CD4-positive, alpha-beta T cell (primary cell): ENCODE data around the gene ZMAT5. TPM values are rescaled to one million over a fixed set of nuclear protein-coding genes. Genes with fewer than 3 reads are reported as not detected.

Experiments used
- ATAC-seq: fragments of 200-7000 bp; cut with Tn5 transposase; one replicate; pipeline ENCODE4 v1.10.0; 2022; ENCODE audit warnings: mild to moderate bottlenecking; ENCODE audit not compliant: poor library complexity
- CTCF ChIA-PET: fragments of 350-600 bp; sonication (Branson Sonifier 250); formaldehyde crosslinking; loops from one replicate; lab custom pipeline; 2021; ENCODE audit warnings: antibody characterized with exemption, inconsistent platforms; lab: Charles Lee
- POLR2A ChIA-PET: fragments of 350-600 bp; sonication (Branson Sonifier 250); formaldehyde crosslinking; loops from one replicate; lab custom pipeline; 2021; ENCODE audit warnings: antibody characterized with exemption, inconsistent platforms; lab: Charles Lee
- DNase-seq, 14 experiments: peaks; one replicate each; pipeline ENCODE4 v3.0.0-alpha.2; 2013 to 2020; ENCODE audit warnings: mixed read lengths in 2 of 14
- H3K27ac ChIP-seq, 2 donors: one replicate each; pipeline versions ENCODE4 v1.5.1 to v1.7.0; 2013; ENCODE audit warnings: low read length in 2 of 2, low read depth in 1 of 2, mild to moderate bottlenecking in 1 of 2
- H3K27me3 ChIP-seq, 2 experiments: 1 replicate in 1 of 2; 2 replicates in 1 of 2; pipeline versions ENCODE4 v1.6.1 to v1.7.0; 2013; ENCODE audit warnings: low read length in 2 of 2, control low read depth in 1 of 2, mild to moderate bottlenecking in 1 of 2, moderate library complexity in 1 of 2; ENCODE audit not compliant: insufficient read depth in 2 of 2, control insufficient read depth in 1 of 2
- H3K36me3 ChIP-seq: one replicate; pipeline ENCODE4 v1.6.1; 2013; ENCODE audit warnings: low read length, control low read depth; ENCODE audit not compliant: insufficient read depth
- H3K4me1 ChIP-seq: one replicate; pipeline ENCODE4 v1.6.1; 2013; ENCODE audit warnings: low read length, control low read depth; ENCODE audit not compliant: insufficient read depth
- H3K4me3 ChIP-seq: one replicate; pipeline ENCODE4 v1.5.1; 2013; ENCODE audit warnings: mild to moderate bottlenecking, low read length, moderate library complexity
- H3K9me3 ChIP-seq, 2 experiments: 1 replicate in 1 of 2; 2 replicates in 1 of 2; pipeline versions ENCODE4 v1.6.1 to v1.7.0; 2013; ENCODE audit warnings: low read length in 2 of 2, mild to moderate bottlenecking in 2 of 2, control low read depth in 1 of 2, moderate library complexity in 1 of 2; ENCODE audit not compliant: control insufficient read depth in 1 of 2, insufficient read depth in 1 of 2
- H3K27ac Mint-ChIP-seq: one replicate; pipeline ENCODE4 v1.8.0; 2020; ENCODE audit warnings: mixed read lengths
- H3K27me3 Mint-ChIP-seq: one replicate; pipeline ENCODE4 v1.8.0; 2021; ENCODE audit warnings: mixed read lengths
- H3K36me3 Mint-ChIP-seq: one replicate; pipeline ENCODE4 v1.8.0; 2021; ENCODE audit warnings: low read depth, mixed read lengths
- H3K4me1 Mint-ChIP-seq: one replicate; pipeline ENCODE4 v1.8.0; 2021; ENCODE audit warnings: low read depth, mixed read lengths
- H3K4me3 Mint-ChIP-seq: one replicate; pipeline ENCODE4 v1.8.0; 2020; ENCODE audit warnings: mild to moderate bottlenecking, mixed read lengths
- H3K9me3 Mint-ChIP-seq: one replicate; pipeline ENCODE4 v1.8.0; 2020; ENCODE audit warnings: mixed read lengths
- intact Hi-C, 2 experiments: fragments of 100-400 bp; cut with DNase I in 1 of 2; cut with micrococcal nuclease in 1 of 2; formaldehyde crosslinking; loops; one replicate each; pipeline versions ENCODE4 v1.15.1 to v1.9.0; 2023 to 2025; cut with DNase I, micrococcal nuclease
- total RNA-seq, 174 experiments: library from RNA in 2 of 174; stranded (reverse) in 2 of 174; gene quantifications; one replicate each; pipeline ENCODE4 v1.2.3 and lab custom pipeline; 2021 to 2026
- TF ChIP-seq, protein P1 (sequence below): fragments of 200-600 bp; IDR thresholded peaks from one replicate; pipeline ENCODE4 v1.8.0; 2022; ENCODE audit warnings: antibody characterized with exemption, mild to moderate bottlenecking

ZMAT5 gene
- total RNA-seq, 2 experiments from 2014 or later = 5.6 to 6.6 TPM

DNA sequence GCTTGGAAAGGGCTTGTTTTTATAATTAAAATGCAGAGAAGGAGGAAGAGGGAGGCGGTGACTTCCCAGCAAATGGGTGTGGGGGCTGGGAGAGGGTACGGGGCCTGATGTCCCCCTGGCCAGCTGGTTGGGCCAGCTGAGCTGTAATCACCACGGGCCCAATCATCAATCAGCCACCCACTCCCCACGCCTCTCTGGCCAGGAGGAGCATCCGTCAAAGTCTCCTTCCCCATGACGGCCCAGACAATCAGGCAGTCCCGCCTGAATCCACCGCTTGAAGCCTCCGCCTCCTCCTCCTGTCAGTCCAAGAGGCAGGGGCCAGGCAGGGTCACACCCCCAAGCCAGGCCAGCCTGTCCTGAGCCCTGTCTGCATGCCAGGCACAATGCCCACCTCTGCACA is 60.3 kb downstream of the ZMAT5 start:
- no peak overlapping the region for H3K27ac ChIP-seq

GRCh38 chr22:29705651-29706050 is 61.2 kb downstream of the ZMAT5 start:
- H3K9me3 ChIP-seq = no peaks in the 10 kb centered on the region
- H3K4me1 Mint-ChIP-seq = peaks cover 14% of the 10 kb centered on the region
- no peak overlapping the region for H3K27ac Mint-ChIP-seq
- H3K27me3 ChIP-seq = peaks cover 0 to 8% of the 10 kb centered on the region in 2 experiments
- no peak overlapping the region for H3K4me3 ChIP-seq
- TF ChIP-seq, protein P1, sequence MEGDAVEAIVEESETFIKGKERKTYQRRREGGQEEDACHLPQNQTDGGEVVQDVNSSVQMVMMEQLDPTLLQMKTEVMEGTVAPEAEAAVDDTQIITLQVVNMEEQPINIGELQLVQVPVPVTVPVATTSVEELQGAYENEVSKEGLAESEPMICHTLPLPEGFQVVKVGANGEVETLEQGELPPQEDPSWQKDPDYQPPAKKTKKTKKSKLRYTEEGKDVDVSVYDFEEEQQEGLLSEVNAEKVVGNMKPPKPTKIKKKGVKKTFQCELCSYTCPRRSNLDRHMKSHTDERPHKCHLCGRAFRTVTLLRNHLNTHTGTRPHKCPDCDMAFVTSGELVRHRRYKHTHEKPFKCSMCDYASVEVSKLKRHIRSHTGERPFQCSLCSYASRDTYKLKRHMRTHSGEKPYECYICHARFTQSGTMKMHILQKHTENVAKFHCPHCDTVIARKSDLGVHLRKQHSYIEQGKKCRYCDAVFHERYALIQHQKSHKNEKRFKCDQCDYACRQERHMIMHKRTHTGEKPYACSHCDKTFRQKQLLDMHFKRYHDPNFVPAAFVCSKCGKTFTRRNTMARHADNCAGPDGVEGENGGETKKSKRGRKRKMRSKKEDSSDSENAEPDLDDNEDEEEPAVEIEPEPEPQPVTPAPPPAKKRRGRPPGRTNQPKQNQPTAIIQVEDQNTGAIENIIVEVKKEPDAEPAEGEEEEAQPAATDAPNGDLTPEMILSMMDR = no peak
- ChIA-PET CTCF (interaction anchor here (0.6 kb wide), 1 partner anchor 16 kb away, joined by 4 read pairs; no protein-coding TSS in a partner anchor), POLR2A (no interaction called here)
- intact Hi-C loops = no loop called here
- no peaks in the 10 kb centered on the region for H3K36me3 ChIP-seq
- no peak overlapping the region for H3K27ac ChIP-seq
- H3K4me1 ChIP-seq = peaks cover 19% of the 10 kb centered on the region
- H3K27me3 Mint-ChIP-seq = peaks cover 8% of the 10 kb centered on the region
- no peaks in the 10 kb centered on the region for H3K36me3 Mint-ChIP-seq
- ATAC-seq (no peak), DNase-seq (no peak)
- H3K9me3 Mint-ChIP-seq = no peaks in the 10 kb centered on the region
- no peak overlapping the region for H3K4me3 Mint-ChIP-seq

More for the DNA sequence above, 60.3 kb downstream of the ZMAT5 start:
- H3K9me3 ChIP-seq = no peaks in the 10 kb centered on the region
- POLR2A ChIA-PET = no interaction called here
- intact Hi-C loops = no loop called here
- no peaks in the 10 kb centered on the region for H3K36me3 Mint-ChIP-seq
- no peaks in the 10 kb centered on the region for H3K9me3 Mint-ChIP-seq
- TF ChIP-seq, protein P1 = no peak
- ATAC-seq = no peak
- peaks cover 10% of the 10 kb centered on the region for H3K4me1 ChIP-seq
- H3K27me3 ChIP-seq = peaks cover 0 to 8% of the 10 kb centered on the region in 2 experiments
- peaks cover 9% of the 10 kb centered on the region for H3K27me3 Mint-ChIP-seq
- no peaks in the 10 kb centered on the region for H3K36me3 ChIP-seq
- no peak overlapping the region for H3K4me3 Mint-ChIP-seq
- H3K27ac Mint-ChIP-seq = no peak overlapping the region
- no peak overlapping the region for H3K4me3 ChIP-seq
- H3K4me1 Mint-ChIP-seq = peaks cover 6% of the 10 kb centered on the region
- no peak for DNase-seq
- CTCF ChIA-PET = interaction anchor here (0.6 kb wide), 1 partner anchor 17 kb away, joined by 4 read pairs; no protein-coding TSS in a partner anchor

- no peak for ATAC-seq
- Mint-ChIP-seq H3K9me3 (no peaks in the 10 kb centered on the region), H3K27me3 (peaks cover 8% of the 10 kb centered on the region), H3K4me3 (no peak overlapping the region), H3K36me3 (no peaks in the 10 kb centered on the region), H3K4me1 (peaks cover 15% of the 10 kb centered on the region), H3K27ac (no peak overlapping the region)
- H3K27ac ChIP-seq = no peak overlapping the region
- H3K27me3 ChIP-seq = peaks cover 0 to 8% of the 10 kb centered on the region in 2 experiments
- H3K9me3 ChIP-seq = no peaks in the 10 kb centered on the region
- H3K36me3 ChIP-seq = no peaks in the 10 kb centered on the region
- TF ChIP-seq, protein P1 = no peak
- ChIA-PET POLR2A (no interaction called here), CTCF (interaction anchor here (1.2 kb wide), 1 partner anchor 15 kb away, joined by 3 read pairs; no protein-coding TSS in a partner anchor)
- H3K4me3 ChIP-seq = no peak overlapping the region
- intact Hi-C loops = no loop called here
- no peak for DNase-seq
- H3K4me1 ChIP-seq = peaks cover 21% of the 10 kb centered on the region
These were observed 62.1 kb downstream of the ZMAT5 start for GRCh38 chr22:29704528-29705285.
